Activated CD4-positive, CD25-positive, alpha-beta regulatory T cell treated with anti-CD3 and anti-CD28 coated beads, Interleukin-2, amount 50 U/mL, for 16 hours (primary cell): ENCODE measurements around the gene TEFM.
"Not testable (repeated sequence)": the region's sequence is repeated elsewhere in the genome, so short reads cannot be mapped to it uniquely, and the experiment has no call there.

Experiments used
- DNase-seq: peaks from one replicate; pipeline ENCODE4 v3.0.0-alpha.2; 2020; ENCODE audit warnings: low read depth, low spot score

Gene TEFM

DNA sequence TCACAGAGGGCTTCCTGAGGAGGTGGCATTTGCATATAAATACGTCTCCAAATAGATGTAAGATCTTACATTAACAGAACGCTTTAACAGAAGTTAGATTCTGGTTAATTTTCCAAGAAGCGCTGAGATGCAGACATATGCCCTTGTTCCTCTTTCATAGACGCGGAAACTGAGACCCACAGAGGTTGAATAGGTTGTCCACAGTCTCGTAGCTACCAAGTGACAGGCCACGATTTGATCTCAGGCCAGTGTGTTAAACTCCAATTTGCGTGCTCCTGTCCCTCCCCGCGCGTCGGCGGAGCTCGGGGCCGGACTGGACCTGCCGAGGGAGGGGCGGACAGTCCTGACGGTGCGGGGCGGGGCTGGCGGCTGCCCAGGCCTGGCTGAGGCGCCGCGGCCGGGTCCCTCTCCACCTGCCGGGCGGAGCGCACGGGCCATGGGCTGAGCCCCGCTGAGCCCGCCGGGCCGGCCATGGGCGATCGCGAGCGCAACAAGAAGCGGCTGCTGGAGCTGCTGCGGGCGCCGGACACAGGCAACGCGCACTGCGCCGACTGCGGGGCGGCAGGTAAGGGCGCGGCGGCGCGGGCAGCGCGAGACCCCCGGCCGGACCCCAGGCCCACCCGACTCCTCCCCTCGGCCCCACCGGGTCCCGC is 15.6 kb upstream of the TEFM start, which contains the start of gene ADAP2:
Gene ADAP2, plus strand, starts transcription at position 402 of the 653 bp plus-strand sequence. Its CDS starts 70 bp downstream, at position 472.
- no peak for DNase-seq

DNA sequence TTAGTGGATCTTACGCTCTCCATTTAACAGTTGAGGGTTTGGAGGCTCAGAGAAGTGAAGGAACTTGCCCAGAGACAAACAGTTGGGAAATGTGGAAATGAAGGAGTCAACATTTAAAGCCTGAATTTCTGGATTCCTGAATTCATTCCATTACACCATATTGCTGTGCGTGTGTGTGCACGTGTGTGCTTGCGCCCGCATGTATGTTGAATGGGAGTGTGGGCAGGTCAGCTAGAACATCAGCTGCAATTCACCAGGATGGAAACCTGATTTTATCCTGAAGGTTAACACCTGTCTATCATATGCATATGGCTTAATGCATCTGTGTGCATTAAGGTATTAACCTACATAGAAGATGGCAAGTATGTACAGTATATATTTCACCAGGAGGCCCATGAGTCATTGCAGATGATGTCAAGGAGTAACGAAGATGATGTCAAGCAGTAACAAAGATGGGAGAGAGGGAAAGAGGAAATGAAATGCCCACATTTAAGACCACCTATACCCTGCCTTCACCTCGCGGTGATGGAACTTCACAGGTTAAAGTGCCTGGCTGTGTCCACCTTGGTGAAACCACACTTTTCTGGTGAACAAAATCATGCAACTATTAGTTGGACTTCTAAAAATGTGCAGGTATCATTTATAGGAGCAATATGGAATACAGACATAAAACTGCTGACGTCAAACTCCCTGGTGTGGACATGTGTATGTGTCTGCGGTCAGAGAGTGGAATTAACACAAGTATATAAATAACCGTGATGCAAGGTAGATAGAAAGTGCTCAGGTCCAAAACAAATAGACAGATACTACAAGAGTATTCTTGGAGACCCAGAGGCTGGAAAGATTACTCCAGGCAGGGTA is 14.9 kb upstream of the TEFM start:
- no peak for DNase-seq

DNA sequence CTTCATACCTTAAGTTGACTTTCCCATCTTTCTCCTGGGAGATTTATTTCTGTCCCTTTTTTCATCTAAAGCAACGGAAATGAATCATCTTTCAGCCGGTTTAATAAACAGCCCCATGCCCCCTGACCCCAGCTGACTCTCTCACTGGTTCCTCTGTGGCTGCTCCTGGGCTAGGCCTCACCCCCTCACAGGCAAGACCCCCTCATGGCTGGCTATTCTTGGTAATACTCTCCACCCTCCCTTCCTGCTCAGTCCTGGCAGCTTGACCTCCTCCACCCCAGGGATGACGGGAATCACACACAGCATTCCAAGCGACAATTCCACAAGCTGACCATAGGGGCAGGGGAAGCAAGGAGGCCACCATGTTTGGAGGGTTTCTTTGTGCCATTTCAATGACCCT is 14.2 kb upstream of the TEFM start:
- no peak for DNase-seq

DNA sequence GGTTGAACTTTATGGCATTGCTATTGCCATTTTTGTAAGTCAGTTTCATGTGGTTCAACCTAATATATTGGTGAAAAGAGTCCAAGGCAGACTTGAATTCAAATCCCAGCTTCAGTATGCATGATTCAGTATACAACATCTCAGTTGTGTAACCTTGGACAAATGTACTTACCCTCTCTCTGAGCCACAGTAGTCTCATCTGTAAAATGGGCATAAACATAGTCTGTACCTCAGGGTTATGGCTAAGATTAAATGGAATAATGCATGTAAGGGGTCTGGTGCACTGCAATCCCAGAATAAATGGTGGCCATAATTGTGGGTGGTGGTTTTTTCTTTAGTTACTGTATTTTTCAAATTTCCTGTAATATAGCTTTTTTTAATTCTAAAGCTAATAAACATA is 11.0 kb upstream of the TEFM start:
- DNase-seq = no peak

DNA sequence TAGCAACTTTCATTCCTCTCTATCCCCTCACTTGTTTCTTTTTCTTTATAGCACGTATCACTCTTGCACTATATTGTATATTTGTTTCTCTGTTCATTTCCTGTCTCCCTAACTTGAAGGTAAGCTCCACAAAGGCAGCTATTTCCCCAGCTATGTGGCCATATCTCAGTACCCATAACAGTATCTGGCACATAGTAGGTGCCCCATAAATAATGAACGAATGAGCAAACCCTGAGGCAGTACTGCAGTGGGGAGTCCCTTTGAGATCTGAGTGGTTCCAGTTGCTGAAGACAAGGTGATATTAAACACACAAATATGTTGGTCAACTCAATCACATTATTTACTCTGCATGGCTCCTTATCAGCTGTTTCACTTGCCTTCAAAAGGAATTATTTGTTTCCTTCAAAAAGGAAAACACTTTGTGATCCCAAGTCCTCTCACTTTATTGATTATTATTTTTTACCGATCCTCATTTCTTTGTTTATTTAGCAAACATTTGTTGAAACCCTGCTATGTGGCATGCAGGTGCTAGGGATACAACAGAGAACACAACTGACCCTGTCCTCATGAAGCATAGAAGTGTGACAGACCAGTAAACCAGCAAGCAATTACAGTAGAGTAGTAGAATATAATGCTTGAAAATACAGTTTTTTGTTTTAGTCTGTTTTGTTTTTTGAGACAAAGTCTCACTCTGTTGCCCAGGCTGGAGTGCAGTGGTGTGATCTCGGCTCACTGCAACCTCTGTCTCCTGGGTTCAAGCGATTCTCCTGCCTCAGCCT is 10.0 kb upstream of the TEFM start:
- DNase-seq = no peak

DNA sequence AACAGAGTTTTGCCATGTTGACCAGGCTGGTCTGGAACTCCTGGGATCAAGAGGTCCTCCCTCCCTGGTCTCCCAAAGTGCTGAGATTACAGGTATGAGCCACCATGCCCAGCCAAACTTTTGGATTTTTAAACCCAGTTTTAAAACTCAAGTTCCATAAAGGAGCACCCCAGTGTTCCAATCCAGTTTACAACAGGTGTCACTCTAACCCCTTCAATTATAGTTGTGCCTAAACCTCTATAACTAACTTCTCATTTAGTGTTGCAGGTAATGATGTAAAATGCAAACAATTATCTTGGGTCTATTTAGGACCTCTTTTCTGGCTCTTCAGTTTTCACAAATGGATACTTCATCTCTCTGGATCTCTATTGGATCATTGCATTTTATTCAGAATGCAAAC is 7.9 kb upstream of the TEFM start:
- DNase-seq = no peak

DNA sequence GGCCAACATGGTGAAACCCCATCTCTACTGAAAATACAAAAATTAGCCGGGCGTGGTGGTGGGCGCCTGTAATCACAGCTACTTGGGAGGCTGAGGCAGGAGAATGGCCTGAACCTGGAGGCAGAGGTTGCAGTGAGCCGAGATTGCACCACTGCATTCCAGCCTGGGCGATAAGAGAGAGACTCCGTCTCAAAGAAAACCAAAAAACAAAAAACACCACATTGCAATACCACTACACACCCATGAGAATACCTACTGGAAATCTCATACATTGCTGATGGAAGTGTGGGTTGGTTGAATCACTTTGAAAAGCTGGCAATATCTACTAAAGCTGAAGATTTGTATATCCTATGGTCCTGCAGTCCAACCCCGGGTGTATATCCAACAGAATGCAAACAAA is 4.1 kb upstream of the TEFM start:
- DNase-seq = not testable (repeated sequence)

DNA sequence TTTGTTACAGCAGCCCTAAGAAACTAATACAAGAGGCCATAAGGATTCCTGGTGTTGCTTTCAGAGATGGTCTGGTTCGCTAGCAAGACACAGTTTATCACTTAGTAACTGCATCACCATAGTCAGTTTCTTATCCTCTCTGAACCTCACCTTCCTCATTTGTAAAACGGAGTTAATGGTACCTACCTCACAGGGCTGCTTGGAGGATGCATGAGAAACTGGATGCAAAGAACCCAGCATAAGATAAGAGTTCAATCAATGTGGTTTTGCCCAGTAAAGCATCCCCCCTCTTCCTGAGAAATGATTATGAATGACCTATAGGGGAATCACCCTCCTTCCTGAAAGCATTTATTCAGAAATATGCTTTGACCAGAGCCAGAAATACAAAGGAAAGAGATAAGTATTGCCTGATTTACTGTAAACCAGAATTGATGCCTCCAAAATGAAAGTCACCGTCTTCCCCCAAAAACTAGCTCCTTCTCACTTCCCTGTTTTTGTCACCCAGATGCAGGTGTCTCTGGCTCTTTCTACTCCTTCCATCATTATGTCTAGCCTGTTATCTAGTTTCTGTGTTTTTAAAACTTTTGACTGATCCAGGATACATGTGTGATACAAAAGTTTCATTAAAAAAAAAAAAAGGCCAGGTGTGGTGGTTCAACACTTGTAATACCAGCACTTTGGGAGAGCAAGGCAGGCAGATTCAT is 2.8 kb upstream of the TEFM start:
- DNase-seq = no peak

DNA sequence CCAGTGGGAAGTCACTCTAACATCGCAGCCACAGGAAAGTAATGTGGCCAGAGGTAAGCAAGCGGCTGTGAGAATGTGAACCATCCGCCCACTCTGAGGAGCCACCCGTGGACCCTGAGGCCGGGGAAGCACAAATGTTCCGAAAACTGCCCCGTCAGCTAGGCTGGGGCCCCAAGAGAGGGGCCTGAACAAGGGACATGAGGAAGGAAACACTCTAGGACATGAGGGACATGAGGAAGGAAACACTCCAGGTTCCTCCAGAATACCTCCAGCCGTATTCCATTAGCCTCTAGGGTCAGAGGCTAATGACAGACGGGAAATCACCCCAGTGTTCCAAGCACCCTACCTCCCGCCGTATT is 317 bp downstream of the TEFM start:
- DNase-seq = no peak

DNA sequence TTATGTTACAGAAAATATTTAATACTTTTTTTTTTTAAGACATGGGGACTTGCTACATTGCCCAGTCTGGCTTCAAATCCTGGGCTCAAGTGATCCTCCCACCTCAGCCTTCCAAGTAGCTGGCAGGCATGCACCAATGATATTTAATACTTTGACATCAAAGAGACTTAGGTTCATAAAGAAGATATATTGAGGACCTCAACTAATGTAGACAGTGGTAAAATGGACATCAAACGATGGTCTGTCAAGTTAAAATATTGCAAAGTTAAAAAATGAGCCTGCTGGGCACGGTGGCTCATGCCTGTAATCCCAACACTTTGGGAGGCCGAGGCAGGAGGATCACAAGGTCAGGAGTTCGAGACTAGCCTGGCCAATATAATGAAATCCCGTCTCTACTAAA is 8.7 kb downstream of the TEFM start:
- DNase-seq = no peak

DNA sequence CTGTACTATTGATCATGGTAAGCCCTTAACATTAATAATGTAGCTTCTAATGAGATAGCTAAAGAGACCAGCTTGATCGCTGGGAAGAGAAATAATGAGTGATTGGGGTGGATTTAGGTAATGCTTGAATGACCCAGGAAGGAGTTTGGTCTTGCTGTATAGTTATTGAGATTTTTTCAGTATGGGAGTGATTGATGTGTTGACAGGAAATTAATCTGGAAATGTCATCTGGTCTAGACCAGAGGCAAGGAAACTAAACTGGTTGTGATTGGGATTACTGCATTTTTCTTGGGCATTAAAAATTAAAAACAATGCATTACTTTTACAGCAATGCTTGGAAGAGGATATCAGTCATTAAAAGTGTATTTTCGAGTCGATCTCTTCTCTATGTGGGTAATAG is 11.8 kb downstream of the TEFM start:
- DNase-seq = no peak

DNA sequence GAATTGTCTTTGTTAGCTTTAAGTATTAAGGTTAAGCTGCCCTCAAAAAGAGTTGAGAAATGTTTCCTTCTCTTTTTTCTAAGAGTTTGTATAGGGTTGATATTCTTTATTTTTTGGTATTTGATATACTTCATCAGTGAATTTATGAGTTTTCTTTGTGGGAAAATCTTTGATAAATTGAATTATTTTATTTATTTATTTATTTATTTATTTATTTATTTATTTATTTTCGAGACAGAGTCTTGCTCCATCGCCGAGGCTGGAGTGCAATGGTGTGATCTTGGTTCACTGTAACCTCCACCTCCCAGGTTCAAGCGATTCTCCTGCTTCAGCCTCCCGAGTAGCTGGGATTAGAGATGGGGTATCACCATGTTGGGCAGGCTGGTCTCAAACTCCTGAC is 19.9 kb downstream of the TEFM start:
- no peak for DNase-seq

DNA sequence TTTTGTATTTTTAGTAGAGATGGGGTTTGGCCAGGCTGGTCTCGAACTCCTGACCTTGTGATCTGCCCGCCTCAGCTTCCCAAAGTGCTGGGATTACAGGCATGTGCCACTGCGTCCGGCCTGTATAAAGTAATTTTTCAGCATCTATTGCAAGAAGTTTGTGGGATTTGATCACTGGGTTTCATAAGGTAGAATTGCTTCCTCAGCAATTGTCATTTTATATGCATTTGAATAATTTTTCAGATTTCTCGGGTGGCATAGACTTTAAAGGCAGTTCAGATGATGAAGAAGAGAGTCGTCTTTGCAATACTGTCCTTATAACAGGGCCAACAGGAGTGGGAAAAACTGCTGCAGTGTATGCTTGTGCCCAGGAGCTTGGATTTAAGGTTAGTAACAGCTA is 37.0 kb downstream of the TEFM start:
- no peak for DNase-seq

DNA sequence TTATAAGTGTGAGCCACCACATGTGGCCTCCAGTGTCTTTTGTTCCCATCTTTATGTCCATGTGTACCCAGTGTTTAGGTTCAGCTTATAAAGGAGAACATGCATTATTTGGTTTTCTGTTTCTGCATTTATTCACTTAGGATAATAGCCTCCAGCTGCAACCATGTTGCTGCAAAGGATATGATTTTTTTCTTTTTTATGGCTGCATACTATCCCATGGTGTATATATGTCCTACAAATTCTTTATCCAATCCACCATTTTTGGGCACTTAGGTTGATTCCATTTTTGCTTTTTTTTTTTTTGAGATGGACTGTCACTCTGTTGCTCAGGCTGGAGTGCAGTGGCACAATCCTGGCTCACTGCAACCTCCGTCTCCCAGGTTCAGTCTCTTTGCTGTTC is 41.4 kb downstream of the TEFM start:
- no peak for DNase-seq

DNA sequence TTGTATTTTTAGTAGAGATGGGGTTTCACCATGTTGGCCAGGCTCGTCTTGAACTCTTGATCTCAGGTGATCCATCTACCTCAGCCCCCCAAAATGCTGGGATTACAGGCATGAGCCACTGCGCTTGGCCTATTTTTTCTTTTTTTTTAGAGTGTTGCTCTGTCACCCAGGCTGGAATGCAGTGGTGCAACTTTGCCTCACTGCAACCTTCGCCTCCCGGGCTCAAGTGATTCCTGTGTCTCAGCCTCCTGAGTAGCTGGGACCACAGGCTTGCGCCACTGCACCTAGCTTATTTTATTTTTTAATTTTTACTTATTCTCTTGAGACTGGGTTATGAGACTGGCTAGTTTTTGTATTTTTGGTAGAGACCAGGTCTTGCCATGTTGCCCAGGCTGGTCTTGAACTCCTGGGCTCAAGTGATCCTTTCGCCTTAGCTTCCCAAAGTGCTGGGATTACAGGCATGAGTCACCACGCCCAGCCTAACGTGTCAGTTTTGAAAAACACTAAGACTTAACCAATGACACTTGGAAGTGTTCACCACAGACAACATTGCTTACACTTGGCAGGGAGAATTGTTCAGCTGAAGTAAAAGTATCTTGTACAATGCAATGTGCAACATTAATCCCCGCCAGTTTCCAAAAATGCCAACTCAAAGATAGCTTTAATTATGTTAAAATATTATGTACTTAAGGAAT is 47.3 kb downstream of the TEFM start:
- no peak for DNase-seq

DNA sequence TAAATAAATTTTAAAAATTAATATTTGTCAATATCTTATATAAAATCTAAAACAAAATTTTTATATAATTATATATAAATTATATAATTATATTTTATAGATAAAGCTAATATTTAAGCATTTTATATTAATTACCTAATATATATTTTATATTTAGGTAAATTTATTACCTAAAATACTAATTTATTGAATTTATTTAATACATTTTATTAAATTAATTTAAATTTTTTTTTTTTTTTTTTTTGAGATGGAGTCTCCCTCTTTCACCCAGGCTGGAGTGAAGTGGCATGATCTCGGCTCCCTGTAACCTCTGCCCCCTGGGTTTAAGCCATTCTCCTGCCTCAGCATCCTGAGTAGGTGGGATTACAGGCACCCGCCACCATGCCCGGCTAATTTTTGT is 51.9 kb downstream of the TEFM start:
- no peak for DNase-seq
